HepG2 (cell line): ENCODE results near the gene HOXA4. TPM values are rescaled to one million over a fixed set of nuclear protein-coding genes. Genes with fewer than 3 reads are reported as not detected.

ENCODE experiments used
- ATM ChIP-seq: fragments of 450-650 bp; IDR thresholded peaks from 2 replicates; pipeline ENCODE4 v1.7.1; 2017; ENCODE audit warnings: mild to moderate bottlenecking, borderline replicate concordance
- DNMT3B ChIP-seq: conservative IDR thresholded peaks from 2 replicates; pipeline ENCODE4 v1.6.1; 2016; ENCODE audit warnings: missing biosample characterization, control low read depth
- HDAC2 ChIP-seq: sonication (generic); formaldehyde crosslinking; IDR thresholded peaks from 2 replicates; pipeline ENCODE4 v1.4.0; 2020; ENCODE audit warnings: missing genetic modification reagents
- JDP2 ChIP-seq: sonication (generic); formaldehyde crosslinking; IDR thresholded peaks from 2 replicates; pipeline ENCODE4 v1.8.1; 2022; ENCODE audit warnings: missing genetic modification reagents, borderline replicate concordance
- JUND ChIP-seq: sonication (generic); formaldehyde crosslinking; IDR thresholded peaks from 2 replicates; pipeline ENCODE4 v1.8.0; 2022; ENCODE audit warnings: mild to moderate bottlenecking, missing genetic modification reagents
- NFE2 ChIP-seq: sonication (generic); formaldehyde crosslinking; IDR thresholded peaks from 2 replicates; pipeline ENCODE4 v1.4.0; 2020; ENCODE audit warnings: missing genetic modification reagents
- RORA ChIP-seq: sonication (generic); formaldehyde crosslinking; IDR thresholded peaks from 2 replicates; pipeline ENCODE4 v1.5.0; 2020; ENCODE audit warnings: mild to moderate bottlenecking, missing genetic modification reagents, moderate library complexity
- SOX6 ChIP-seq, 2 experiments: fragments of 450-650 bp in 1 of 2; sonication (generic) in 1 of 2; formaldehyde crosslinking in 1 of 2; IDR thresholded peaks; 2 replicates each; pipeline versions ENCODE4 v1.4.0 to v1.6.1; 2017 to 2020; ENCODE audit warnings: antibody characterized with exemption in 1 of 2, mild to moderate bottlenecking in 1 of 2, missing genetic modification reagents in 1 of 2
- ZBTB3 ChIP-seq: sonication (generic); formaldehyde crosslinking; IDR thresholded peaks from 2 replicates; pipeline ENCODE4 v1.4.0; 2020; ENCODE audit warnings: low read depth, mild to moderate bottlenecking, moderate library complexity, missing genetic modification reagents, borderline replicate concordance
- ZNF296 ChIP-seq: sonication (generic); formaldehyde crosslinking; conservative IDR thresholded peaks from 2 replicates; pipeline ENCODE4 v1.5.0; 2020; ENCODE audit warnings: mild to moderate bottlenecking, missing genetic modification reagents
- ZNF510 ChIP-seq: sonication (generic); formaldehyde crosslinking; IDR thresholded peaks from 2 replicates; pipeline ENCODE4 v1.4.0; 2020; ENCODE audit warnings: low read depth, mild to moderate bottlenecking, missing genetic modification reagents
- ZNF7 ChIP-seq: IDR thresholded peaks from 2 replicates; pipeline ENCODE4 v1.6.1; 2016; ENCODE audit warnings: missing biosample characterization, missing genetic modification reagents
- ZNF749 ChIP-seq: sonication (generic); formaldehyde crosslinking; IDR thresholded peaks from 2 replicates; pipeline ENCODE4 v1.8.0; 2022; ENCODE audit warnings: mild to moderate bottlenecking, missing genetic modification reagents, moderate library complexity, borderline replicate concordance
- ZNF781 ChIP-seq: sonication (generic); formaldehyde crosslinking; IDR thresholded peaks from 2 replicates; pipeline ENCODE4 v1.5.1; 2020; ENCODE audit warnings: borderline replicate concordance, mild to moderate bottlenecking, missing genetic modification reagents; ENCODE audit errors: not compliant biosample characterization
- ZNF839 ChIP-seq: sonication (generic); formaldehyde crosslinking; IDR thresholded peaks from 2 replicates; pipeline ENCODE4 v1.4.0; 2020; ENCODE audit warnings: missing genetic modification reagents, mild to moderate bottlenecking, borderline replicate concordance
- polyA plus RNA-seq, 8 experiments: library from polyadenylated mRNA; depleted of rRNA in 3 of 8; stranded (reverse) in 7 of 8; unstranded in 1 of 8; fragments of >200 nt; fragmentation: Illumina TruSeq in 4 of 8; extraction: Trizol in 4 of 8; gene quantifications; 2 replicates each; pipeline versions ENCODE4 v1.2.1 to v1.2.3, GENCODE V29; 2011 to 2016; ENCODE audit warnings: low read depth in 4 of 8, missing spikeins in 1 of 8, mixed read lengths in 1 of 8; ENCODE audit not compliant: insufficient read depth in 1 of 8
- total RNA-seq, 5 experiments: library from RNA; depleted of rRNA; stranded (reverse); fragments of >200 nt; fragmentation: Illumina TruSeq; extraction: Trizol; gene quantifications; 2 replicates each; pipeline ENCODE4 v1.2.3, GENCODE V29; 2016; ENCODE audit warnings: low read depth in 1 of 5
- TF ChIP-seq, protein P1 (sequence below): sonication (generic); formaldehyde crosslinking; IDR thresholded peaks from 2 replicates; pipeline ENCODE4 v1.8.1; 2022; ENCODE audit warnings: low read depth, mild to moderate bottlenecking, missing genetic modification reagents
- TF ChIP-seq, protein P2 (sequence below): sonication (generic); formaldehyde crosslinking; IDR thresholded peaks from 2 replicates; pipeline ENCODE4 v1.5.1; 2020; ENCODE audit warnings: mild to moderate bottlenecking, missing genetic modification reagents, moderate library complexity
- TF ChIP-seq, protein P3 (sequence below): sonication (generic); formaldehyde crosslinking; IDR thresholded peaks from 2 replicates; pipeline ENCODE4 v1.8.1; 2023; ENCODE audit warnings: mild to moderate bottlenecking, moderate library complexity, missing genetic modification reagents
- TF ChIP-seq, protein P4 (sequence below): sonication (generic); formaldehyde crosslinking; IDR thresholded peaks from 2 replicates; pipeline ENCODE4 v1.5.1; 2020; ENCODE audit warnings: missing genetic modification reagents, mild to moderate bottlenecking, borderline replicate concordance
- TF ChIP-seq, protein P5 (sequence below): sonication (generic); formaldehyde crosslinking; IDR thresholded peaks from 2 replicates; pipeline ENCODE4 v1.4.0; 2020; ENCODE audit warnings: missing genetic modification reagents

Gene HOXA4
- total and polyA plus RNA-seq, 2 of the 13 experiments (the other 11 are each of a cell fraction or from before 2014, with no cell fraction given) = 2.4 to 5.4 TPM

DNA sequence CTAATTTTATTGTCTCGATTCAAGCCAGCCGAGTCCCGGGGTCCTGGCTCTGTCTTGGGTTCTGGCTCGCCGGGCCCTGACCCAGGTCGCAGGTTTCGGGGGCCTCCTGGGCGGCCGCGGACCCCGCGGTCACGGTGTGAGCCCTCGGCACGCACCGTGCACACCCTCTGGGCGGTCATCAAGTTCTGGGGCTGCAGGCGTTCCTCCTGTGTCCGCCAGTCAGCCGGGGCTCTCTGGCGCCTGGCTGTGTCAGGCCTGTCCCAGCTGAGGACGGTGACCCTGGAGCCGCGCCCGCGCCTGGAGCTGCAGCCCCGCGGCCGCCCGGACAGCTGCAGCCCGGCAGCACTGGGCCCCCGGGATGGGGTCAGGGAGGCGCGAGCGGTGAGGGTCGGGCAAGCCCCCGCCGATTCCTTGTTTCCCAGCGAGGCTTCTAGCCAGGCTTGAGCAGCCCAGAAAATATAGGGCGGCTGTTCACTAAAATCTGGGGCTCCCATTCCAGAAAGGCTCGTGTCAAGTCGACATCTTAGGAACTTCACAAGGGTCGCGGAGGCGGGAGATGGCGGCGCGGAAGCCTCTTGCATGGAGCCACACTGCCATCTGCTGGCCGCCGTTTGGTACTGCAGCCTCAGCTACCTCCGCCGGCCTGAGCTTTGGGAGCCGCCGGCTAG lies 30.1 kb upstream of the HOXA4 start (continued):
- TF ChIP-seq NFE2 (no peak), ZNF839 (CRISPR knock-in tag) (no peak), JUND (CRISPR knock-in tag) (no peak), ZNF749 (CRISPR knock-in tag) (no peak), ZNF296 (CRISPR knock-in tag) (no peak), DNMT3B (no peak), RORA (no peak), HDAC2 (0 out of 2 replicates have a peak, but pooled peaks have one; percentile 17), ZBTB3 (CRISPR knock-in tag) (no peak), ZNF781 (no peak), SOX6 (IDR thresholded peaks at IDR 0.05) (no peak), SOX6 (CRISPR knock-in tag; IDR thresholded peaks at IDR 0.05) (peak; percentile 46; the same call in 1 of the 2 replicates), ZNF7 (CRISPR knock-in tag) (no peak), ZNF510 (CRISPR knock-in tag) (no peak), JDP2 (CRISPR knock-in tag) (no peak), ATM (no peak)
- TF ChIP-seq, protein P1, sequence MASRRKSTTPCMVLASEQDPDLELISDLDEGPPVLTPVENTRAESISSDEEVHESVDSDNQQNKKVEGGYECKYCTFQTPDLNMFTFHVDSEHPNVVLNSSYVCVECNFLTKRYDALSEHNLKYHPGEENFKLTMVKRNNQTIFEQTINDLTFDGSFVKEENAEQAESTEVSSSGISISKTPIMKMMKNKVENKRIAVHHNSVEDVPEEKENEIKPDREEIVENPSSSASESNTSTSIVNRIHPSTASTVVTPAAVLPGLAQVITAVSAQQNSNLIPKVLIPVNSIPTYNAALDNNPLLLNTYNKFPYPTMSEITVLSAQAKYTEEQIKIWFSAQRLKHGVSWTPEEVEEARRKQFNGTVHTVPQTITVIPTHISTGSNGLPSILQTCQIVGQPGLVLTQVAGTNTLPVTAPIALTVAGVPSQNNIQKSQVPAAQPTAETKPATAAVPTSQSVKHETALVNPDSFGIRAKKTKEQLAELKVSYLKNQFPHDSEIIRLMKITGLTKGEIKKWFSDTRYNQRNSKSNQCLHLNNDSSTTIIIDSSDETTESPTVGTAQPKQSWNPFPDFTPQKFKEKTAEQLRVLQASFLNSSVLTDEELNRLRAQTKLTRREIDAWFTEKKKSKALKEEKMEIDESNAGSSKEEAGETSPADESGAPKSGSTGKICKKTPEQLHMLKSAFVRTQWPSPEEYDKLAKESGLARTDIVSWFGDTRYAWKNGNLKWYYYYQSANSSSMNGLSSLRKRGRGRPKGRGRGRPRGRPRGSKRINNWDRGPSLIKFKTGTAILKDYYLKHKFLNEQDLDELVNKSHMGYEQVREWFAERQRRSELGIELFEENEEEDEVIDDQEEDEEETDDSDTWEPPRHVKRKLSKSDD (CRISPR knock-in tag) = 0 out of 2 replicates have a peak, but pooled peaks have one; percentile 39
- TF ChIP-seq, protein P2, sequence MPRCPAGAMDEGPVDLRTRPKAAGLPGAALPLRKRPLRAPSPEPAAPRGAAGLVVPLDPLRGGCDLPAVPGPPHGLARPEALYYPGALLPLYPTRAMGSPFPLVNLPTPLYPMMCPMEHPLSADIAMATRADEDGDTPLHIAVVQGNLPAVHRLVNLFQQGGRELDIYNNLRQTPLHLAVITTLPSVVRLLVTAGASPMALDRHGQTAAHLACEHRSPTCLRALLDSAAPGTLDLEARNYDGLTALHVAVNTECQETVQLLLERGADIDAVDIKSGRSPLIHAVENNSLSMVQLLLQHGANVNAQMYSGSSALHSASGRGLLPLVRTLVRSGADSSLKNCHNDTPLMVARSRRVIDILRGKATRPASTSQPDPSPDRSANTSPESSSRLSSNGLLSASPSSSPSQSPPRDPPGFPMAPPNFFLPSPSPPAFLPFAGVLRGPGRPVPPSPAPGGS = 0 out of 2 replicates have a peak, but pooled peaks have one; percentile 67
- TF ChIP-seq, protein P3, sequence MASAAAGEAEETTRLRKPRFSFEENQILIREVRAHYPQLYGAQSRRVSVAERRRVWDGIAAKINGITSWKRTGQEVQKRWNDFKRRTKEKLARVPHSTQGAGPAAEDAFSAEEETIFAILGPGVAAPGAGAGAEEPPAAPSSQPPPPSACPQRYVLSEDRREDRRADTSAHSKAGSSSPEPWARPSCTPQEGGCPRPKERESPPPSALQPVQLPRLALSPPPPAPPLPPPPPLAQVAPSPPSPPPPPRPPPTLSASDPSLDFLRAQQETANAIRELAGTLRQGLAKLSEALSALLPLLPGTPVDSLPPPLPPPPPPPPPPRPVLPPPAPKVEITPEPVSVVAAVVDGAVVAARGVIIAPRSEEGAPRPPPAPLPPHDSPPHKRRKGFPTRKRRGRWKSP = peak; percentile 58; the same call in 1 of the 2 replicates
- TF ChIP-seq, protein P4, sequence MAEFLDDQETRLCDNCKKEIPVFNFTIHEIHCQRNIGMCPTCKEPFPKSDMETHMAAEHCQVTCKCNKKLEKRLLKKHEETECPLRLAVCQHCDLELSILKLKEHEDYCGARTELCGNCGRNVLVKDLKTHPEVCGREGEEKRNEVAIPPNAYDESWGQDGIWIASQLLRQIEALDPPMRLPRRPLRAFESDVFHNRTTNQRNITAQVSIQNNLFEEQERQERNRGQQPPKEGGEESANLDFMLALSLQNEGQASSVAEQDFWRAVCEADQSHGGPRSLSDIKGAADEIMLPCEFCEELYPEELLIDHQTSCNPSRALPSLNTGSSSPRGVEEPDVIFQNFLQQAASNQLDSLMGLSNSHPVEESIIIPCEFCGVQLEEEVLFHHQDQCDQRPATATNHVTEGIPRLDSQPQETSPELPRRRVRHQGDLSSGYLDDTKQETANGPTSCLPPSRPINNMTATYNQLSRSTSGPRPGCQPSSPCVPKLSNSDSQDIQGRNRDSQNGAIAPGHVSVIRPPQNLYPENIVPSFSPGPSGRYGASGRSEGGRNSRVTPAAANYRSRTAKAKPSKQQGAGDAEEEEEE (CRISPR knock-in tag) = no peak
- TF ChIP-seq, protein P5, sequence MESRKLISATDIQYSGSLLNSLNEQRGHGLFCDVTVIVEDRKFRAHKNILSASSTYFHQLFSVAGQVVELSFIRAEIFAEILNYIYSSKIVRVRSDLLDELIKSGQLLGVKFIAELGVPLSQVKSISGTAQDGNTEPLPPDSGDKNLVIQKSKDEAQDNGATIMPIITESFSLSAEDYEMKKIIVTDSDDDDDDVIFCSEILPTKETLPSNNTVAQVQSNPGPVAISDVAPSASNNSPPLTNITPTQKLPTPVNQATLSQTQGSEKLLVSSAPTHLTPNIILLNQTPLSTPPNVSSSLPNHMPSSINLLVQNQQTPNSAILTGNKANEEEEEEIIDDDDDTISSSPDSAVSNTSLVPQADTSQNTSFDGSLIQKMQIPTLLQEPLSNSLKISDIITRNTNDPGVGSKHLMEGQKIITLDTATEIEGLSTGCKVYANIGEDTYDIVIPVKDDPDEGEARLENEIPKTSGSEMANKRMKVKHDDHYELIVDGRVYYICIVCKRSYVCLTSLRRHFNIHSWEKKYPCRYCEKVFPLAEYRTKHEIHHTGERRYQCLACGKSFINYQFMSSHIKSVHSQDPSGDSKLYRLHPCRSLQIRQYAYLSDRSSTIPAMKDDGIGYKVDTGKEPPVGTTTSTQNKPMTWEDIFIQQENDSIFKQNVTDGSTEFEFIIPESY (CRISPR knock-in tag) = no peak; the same call in 1 of the 2 replicates
